ENCODE measurements around the gene MAP4.

- TF ChIP-seq ZNF274 (IDR thresholded peaks at IDR 0.05; ENCODE audit: low read depth, low read length) (no peak), SUZ12 (IDR thresholded peaks at IDR 0.05; ENCODE audit: extremely low read depth, insufficient read depth, insufficient read length) (no peak)
Observed at GRCh38 chr3:48018841-48019240, 2.6 kb upstream of the MAP4 start.

All from NT2/D1 (cell line).